A172 (cell line): ENCODE measurements around the gene FAM90A26. TPM values are rescaled to one million over a fixed set of nuclear protein-coding genes. Genes with fewer than 3 reads are reported as not detected.
A peak's percentile ranks its signal among the peaks of the same experiment; 100 is the strongest.
"Not testable (repeated sequence)": the region's sequence is repeated elsewhere in the genome, so short reads cannot be mapped to it uniquely, and the experiment has no call there.

ENCODE experiments used
- DNase-seq: peaks from one replicate; pipeline ENCODE4 v3.0.0-alpha.2; 2015; ENCODE audit warnings: low spot score
- total RNA-seq: library from RNA; depleted of rRNA; stranded (reverse); fragments of >200 nt; shearing (Covaris generic); gene quantifications from 2 replicates; pipeline ENCODE4 v1.2.3, GENCODE V29; 2014; rRNA removed

The FAM90A26 gene, protein sequence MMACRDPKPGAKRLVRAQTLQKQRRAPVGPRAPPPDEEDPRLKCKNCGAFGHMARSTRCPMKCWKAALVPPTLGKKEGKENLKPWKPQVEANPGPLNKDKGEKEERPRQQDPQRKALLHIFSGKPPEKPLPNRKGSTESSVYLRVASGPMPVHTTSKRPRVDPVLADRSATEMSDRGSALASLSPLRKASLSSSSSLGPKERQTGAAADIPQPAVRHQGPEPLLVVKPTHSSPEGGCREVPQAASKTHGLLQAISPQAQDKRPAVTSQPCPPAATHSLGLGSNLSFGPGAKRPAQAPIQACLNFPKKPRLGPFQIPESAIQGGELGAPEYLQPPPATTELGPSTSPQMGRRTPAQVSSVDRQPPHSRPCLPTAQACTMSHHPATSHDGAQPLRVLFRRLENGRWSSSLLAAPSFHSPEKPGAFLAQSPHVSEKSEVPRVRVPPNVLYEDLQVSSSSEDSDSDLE
- total RNA-seq, result not detected in 2 replicates

DNA sequence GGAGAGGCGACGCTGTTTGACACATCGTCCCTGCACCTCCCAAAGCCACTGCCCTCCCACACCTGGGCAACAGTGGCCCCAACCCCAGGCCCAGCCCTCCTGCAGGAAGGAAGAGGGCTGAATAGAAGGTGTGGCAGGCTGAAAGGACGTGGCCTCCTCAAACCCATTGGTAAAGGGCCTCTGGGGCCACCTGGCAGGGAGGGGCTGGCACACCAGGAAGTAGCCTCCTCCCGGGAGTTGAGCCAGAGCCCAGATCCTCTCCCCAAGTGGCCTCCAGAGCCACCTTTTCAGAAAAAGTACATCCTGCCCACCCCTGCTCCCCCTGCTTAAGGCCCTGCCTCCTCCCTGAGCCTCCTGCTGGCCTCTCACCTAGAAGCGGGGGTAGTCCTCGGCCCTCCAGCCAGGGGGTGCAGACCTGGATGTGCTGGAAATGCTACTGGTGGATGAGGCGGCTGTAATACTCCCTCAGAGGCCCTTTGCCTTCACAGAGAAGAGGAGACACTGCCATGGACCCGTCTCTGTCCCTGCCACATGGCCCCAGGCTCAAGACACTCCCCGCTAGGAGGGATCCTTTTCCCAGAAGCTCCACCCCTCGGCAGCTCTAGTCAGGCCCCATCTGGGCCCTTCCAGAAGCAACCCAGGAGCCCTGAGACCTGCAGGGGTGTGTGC is at the start of gene FAM90A26:
TSS of gene FAM90A26 (plus strand) at position 619 of the 669 bp plus-strand sequence. CDS start 2,764 bp downstream, outside the sequence.
- not testable (repeated sequence) for DNase-seq

DNA sequence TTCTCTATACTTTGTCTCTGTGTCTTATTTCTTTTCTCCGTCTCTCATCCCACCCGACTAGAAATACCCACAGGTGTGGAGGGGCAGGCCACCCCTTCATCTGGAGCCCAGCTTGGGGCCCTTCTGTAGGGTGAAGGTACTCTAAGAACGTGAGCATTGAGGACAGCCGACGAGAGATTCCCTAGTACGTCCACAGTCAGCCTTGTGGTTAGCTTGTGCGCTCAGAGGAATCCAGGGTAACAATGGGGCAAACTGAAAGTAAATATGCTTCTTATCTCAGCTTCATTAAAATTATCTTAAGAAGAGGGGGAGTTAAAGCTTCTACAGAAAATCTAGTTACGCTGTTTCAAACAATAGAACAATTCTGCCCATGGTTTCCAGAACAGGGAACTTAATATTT is 47.5 kb upstream of the FAM90A26 start:
- not testable (repeated sequence) for DNase-seq

DNA sequence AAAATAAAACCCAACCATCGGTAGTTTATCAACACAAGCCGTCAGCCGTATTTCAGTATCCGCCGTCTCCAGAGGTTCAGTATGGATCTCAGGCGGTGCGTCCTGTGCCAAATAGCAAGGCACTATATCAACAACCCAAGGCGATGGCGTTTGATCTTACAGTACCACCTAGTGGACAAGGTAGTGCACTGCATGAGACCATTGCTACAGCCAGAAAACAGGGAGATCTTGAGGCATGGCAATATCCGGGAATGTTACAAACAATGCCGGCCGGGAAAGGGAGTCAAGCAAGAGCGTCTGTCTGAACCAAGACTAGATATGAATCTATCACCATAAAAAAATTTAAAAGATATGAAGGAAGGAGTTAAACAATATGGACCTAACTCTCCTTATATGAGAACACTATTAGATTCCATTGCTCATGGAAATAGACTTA is 46.6 kb upstream of the FAM90A26 start:
- peak; percentile 6 for DNase-seq

DNA sequence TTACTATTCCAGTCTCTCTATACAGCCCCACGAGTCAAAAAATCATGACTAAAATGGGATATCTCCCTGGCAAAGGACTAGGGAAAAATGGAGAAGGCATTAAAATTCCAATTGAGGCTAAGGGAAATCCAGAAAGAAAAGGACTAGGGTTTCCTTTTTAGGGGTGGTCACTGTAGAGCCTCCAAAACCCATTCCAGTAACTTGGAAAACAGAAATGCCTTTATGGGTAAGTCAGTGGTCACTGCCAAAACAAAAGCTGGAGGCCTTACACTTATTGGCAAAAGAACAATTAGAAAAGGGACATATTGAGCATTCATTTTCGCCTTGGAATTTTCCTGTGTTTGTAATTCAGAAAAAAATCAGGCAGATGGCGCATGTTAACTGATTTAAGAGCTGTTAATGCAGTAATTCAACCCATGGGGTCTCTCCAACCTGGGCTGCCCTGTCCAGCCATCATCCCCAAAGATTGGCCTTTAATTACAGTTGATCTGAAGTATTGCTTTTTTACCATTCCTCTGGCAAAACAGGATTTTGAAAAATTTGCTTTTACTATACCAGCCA is 44.5 kb upstream of the FAM90A26 start:
- not testable (repeated sequence) for DNase-seq

DNA sequence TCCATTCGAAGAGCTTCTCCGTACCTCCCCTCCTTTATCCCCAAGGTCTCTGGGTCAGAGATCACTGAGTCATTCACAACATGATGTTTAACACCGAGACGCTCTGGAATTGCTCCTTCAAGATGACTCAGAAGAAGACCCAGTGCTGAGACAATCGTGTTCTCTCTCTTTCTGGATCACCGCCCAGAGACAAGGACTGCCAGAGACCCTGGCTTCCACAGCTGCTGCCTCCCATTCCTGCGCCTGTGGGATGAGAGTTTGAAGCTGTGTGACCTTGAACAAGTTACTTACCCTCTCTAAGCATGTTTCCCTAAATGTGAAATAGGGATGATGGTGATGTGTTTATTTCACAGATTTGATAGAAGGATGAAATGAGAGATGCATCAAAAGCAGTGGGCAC is 38.8 kb upstream of the FAM90A26 start:
- DNase-seq, result not testable (repeated sequence)

DNA sequence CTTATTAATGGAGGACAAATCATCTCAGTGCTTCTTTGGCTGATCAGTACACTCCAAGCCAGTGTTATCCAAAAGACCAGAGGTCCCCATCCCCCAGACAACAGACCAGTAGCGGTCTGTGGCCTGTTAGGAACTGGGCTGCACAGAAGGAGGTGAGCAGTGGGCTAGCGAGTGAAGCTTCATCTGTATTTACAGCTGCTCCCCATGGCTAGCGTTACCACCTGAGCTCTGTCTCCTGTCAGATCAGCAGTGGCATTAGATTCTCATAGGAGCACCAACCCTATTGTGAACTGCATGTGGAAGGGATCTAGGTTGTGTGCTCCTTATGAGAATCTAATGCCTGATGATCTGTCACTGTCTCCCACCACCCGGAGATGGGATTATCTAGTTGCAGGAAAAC is 37.4 kb upstream of the FAM90A26 start:
- DNase-seq, result not testable (repeated sequence)

DNA sequence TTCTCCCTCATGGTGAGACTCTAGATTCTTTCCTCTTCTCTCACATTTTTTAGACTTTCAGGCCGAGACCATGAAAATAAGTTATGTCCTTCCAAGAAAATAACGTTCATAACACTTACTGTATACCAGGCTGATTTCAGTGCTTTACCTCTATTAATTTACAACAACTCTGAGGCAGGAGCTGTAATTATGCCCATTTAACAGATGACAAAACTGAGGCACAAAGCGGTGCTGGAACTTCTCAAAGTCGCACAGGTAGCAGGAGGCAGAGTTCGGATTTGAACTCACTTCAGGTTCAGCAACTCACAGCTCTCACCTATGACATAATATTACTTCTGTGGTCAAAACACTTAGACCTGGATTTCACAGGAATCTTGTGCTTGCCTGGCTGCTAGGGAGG is 36.2 kb upstream of the FAM90A26 start:
- not testable (repeated sequence) for DNase-seq

DNA sequence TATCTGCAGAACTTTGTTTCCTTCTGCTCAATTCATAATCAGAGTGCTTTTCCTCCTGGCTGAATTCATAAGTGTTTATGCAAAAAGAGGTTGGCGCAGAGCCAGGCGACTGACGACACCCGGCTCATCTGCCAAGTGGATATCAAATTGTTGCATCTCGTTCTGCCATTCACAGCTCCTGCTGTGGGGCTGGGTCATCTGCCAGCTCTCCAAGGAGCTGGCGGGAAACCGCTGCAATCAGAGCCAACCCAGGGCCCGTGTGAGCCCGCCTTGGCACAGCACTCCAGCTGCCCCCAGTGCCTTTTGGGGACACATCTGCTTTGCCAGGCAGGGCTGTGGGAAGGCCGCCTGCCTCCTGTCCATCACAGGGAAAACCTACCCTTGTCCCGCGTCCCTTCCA is 35.7 kb upstream of the FAM90A26 start:
- DNase-seq, result not testable (repeated sequence)

DNA sequence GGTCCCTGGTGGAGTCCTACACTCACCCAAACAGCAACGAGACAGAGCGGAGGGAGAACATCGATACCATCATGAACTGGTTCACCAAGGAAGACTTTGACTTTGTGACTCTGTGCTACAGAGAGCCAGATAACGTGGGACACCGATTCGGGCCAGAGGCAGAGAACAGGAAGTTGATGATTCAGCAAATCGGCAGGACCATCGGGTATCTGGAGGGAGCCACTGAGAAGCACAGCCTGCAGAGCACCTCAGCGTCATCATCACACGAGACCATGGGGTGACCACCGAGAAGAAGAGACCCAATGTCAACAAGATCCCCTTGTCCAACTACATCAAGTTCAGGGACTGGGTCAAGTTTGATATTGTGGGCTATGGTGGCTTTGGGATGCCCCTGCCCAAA is 29.2 kb upstream of the FAM90A26 start:
- not testable (repeated sequence) for DNase-seq

DNA sequence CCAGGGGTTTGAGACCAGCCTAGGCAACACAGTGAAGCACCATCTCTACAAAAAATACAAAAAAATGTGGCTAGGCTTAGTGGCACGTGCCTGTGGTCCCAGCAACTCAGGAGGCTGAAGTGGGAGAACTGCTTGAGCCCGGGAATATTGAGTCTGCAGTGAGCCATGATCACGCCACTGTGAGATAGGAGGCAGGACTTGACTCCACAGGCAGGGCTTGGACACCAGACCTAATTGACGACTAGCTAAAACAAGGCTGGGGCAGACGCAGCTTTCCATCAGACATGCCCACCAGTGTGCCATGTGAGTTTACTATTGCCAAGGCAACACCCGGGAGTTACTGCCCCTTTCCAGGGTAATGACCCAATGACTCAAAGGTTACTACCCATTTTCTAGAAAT is 27.4 kb upstream of the FAM90A26 start:
- DNase-seq, result not testable (repeated sequence)

DNA sequence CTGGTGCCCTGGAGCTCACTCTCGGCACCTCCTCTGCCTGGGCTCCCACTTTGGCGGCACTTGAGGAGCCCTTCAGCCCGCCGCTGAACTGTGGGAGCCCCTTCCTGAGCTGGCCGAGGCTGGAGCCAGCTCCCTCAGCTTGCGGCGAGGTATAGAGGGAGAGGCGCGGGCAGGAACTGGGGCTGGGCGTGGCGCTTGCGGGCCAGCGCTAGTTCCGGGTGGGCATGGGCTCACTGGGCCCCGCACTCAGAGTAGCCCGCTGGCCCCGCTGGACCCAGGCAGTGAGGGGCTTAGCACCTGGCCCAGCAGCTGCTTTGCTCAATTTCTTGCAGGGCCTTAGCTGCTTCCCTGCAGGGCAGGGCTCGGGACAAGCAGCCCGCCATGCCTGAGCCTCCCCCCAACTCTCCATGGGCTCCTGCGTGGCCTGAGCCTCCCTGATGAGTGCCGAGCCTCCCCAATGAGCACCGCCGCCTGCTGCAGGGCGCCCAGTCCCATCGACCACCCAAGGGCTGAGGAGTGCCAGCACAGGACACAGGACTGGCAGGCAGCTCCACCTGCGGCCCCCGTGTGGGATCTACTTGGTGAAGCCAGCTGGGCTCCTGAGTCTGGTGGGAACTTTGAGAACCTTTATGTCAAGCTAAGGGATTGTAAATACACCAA is 26.7 kb upstream of the FAM90A26 start:
- DNase-seq, result no peak

DNA sequence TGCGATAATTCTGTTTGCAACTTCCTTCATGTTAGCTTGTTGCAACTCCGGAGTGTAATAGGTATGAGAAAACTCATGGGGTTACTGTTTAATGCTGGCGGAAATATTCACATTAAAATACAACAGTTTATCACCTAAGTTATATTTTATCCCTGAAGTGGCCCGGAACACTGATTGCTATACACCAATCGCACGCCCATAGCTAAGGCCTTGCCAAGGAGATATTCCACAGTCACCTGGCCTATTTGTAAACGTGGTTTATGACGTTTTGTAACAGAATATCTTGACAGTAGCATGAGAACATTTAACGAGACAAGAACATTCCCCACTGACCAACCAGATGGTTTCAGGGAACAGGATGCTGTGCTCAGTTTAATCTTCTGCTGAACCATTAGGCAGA is 23.2 kb upstream of the FAM90A26 start:
- DNase-seq, result no peak

DNA sequence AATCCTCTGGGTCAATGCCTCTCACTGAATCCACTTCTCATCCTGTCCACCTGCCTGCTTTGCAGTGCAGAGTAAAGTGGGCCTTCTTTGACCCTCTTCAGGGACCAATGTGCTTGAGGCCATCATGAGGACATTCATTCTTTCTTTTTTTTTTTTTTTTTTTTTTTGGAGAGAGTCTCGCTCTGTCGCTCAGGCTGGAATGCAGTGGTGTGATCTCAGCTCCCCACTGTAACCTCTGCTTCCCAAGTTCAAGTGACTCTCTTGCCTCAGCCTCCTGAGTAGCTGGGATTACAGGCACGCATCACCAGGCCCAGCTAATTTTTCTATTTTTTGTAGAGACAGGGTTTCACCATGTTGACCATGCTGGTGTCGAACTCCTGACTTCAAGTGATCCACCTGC is 22.8 kb upstream of the FAM90A26 start:
- DNase-seq, result not testable (repeated sequence)

DNA sequence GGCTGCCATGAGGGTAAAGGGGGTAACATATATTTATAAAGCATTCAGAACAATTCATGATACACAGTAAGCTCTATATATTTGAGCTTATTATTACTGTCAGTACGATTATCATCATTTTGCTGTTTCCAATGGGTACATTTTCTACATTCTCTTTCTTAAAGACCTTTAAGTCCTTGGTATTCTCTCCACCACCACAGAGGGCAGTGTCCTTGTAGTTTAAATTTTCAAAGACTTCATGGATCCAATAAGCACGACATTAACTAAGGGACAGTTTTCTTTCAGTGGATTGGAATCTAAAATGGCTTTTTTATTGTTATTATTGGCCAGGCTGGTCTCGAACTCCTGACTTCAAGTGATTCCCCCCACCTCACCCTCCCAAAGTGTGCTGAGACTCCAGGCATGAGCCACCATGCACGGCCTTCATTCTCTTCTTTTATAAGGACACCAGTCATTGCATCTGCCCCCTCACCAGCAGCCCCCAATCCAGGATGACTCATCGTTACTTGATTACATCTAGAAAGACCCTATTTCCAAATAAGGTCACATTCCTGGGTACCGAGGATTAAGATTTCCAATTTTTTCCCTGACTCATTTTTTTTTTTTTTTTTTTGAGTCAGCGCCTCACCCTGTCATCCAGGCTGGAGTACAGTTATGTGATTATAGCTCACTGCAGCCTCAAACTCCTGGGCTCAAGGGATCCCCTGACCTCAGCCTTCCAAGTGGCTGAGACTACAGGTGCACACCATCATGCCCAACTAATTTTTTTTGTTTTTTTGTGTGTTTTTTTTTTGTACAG is 21.4 kb upstream of the FAM90A26 start:
- not testable (repeated sequence) for DNase-seq

DNA sequence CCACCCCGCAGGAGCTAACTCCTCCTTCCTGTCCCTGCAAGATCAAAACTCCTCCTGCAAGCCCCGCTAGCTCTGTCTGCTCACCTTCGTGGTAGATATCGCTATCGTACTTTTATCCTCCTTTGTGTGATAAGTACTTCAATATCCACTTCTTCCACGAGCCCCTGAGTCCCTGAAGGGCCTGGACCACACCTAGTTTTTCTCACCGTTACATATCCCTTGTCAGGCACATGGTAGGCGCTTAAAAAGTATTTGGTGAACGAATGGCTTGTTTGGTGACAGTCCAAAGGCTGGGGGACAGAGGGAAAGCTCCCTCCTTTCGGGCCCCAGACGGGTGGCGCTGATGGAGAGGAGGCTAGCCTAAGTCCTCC is 18.4 kb upstream of the FAM90A26 start:
- DNase-seq, result not testable (repeated sequence)

DNA sequence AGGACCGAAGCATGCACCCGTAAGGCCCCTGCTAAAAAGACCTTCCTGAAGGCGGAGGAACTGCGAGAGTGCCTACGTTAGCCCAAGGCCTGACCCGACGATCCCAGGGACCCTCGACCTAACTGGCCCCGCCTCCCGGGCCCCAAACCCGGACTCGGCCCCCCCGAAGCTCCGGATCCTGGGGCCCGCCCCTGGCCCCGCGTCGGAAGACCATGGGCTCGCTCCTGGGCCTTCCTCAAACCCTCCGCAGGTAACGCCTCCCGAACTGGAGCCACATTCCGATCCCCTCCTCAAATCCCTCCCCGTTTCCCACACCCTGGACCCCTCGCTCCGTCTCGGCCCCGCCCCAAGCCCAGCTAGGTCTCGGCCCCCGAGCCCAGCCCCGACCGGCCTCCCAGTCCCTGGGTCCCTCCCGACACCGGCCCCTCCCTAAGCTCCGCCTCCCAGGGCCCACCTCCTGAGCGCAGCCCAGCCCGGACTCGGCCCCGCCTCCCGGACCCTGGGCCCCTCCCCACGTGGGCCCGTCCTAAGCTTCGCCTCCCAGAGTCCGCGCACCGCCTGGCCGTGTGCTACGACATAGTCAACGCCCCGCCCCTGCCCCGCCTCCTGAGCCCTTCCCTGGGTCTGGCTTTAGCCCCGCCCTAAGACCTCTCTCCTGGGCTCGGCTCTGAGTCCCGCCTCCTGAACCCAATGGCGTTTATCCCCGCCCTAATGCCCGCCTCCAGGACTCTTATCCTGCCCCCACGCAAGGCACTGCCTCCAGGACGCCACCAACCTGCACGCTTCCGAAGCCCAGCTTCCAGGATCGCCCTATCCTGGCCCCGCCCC is 17.8 kb upstream of the FAM90A26 start:
- DNase-seq, result not testable (repeated sequence)

DNA sequence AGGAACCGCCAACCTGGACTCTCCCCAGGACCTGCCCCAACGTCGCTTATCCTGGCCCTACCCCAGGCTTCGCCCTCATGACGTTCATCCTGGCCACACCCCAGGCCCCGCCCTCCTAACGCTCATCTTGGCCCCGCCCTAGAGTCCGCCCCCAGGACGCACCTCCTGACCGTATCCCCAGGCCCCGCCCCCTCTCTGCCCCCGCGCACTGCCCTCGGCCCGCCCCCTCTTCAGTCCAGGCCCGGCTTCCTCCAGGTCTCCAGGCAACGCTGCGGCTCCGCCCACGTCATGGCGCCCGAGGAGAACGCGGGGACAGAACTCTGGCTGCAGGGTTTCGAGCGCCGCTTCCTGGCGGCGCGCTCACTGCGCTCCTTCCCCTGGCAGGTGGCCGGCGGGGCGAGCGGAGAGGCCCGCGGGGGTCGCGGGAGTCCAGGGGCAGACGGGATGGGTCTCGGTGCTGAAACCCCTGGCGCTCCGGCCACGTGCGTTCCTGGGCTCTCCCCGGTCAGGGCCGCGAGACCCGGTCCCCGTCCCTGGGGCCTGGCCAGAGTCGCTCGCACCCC is 17.1 kb upstream of the FAM90A26 start:
- DNase-seq, result not testable (repeated sequence)

DNA sequence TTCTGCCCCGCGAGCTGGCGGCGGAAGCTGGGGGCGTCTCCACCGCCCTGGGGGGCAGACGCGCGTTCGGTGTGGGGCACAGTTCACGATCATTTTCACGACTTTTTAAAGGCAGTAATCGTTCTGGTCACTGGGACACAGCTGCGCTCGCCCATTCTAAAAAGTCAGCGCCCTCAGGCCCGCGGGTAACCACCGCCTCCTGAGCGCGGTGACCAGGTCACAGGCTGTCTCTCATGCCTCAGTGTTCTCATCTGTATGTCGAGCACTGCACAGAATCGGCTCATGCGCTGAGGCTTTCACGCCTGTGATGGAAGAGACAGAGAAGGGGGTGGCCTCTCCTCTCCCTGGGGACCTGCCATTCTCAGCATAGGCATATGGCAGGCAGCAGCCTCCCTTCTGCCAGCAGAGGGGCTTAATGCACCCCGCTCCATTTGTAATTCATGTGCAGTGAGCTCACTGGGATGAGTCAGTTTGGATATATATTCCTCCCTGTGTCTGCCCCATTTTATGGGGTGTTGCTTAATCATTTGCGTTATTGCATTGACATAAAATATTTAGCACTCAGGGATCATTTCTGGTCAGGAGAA is 16.5 kb upstream of the FAM90A26 start:
- DNase-seq, result not testable (repeated sequence)

DNA sequence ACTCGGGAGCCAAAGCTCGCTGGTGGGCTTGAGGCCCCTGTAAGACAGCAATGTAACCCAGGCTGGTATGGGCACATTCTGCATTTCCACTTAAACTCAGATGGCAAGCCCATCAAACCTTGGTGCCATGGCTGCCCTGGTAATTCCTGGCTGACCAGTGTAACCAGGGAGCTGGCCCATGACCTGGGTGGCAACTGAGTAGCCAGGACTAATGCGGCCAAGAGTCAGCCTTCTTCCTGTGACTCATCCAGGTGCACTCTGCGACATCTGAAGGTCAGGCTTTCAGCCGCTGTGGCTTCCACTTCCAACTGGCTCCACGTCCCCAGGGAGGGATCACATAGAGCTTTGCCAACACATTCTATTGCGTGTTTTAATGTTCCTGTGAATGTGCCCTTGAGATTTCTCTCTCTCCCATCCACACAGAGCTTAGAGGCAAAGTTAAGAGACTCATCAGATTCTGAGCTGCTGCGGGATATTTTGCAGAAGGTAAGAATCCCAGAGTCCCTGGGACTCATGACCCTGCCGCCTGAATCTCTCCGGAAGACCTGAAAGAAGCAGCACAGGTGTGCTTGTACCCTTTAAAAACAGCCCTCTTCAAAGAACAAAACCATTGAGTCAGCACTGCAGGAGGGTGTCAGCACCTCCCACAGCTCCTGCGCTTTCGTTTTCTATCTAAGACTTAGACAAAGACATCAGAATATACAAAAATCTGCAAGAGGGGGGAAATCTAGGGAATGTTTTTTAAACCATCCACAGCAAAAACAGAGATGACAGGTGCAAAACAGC is 14.9 kb upstream of the FAM90A26 start:
- not testable (repeated sequence) for DNase-seq
